GM18868 (cell line): Measurements from ENCODE around the gene WARS2.
A peak's percentile ranks its signal among the peaks of the same experiment; 100 is the strongest.
"Not testable (repeated sequence)": the region's sequence is repeated elsewhere in the genome, so short reads cannot be mapped to it uniquely, and the experiment has no call there.

Experiments
- ATAC-seq: cut with Tn5 transposase; IDR thresholded peaks from one replicate; pipeline ENCODE4 v1.9.1; 2021; ENCODE audit warnings: mild to moderate bottlenecking, moderate library complexity; ENCODE audit not compliant: unreplicated experiment

Gene WARS2

GRCh38 chr1:119140177-119141019, at the start of gene WARS2:
WARS2 (minus strand) TSS chr1:119140653; CDS start chr1:119140644, 9 bp downstream.
- peak; percentile 95 for ATAC-seq

GRCh38 chr1:119188926-119189325, 48.5 kb upstream of the WARS2 start:
- no peak for ATAC-seq

- ATAC-seq: no peak
These were observed 47.0 kb upstream of the WARS2 start for GRCh38 chr1:119187416-119187815.

GRCh38 chr1:119186471-119186870, 46.0 kb upstream of the WARS2 start:
- no peak for ATAC-seq

- ATAC-seq: no peak
These were observed 44.5 kb upstream of the WARS2 start for GRCh38 chr1:119184972-119185371.

- ATAC-seq: no peak
These were observed 40.8 kb upstream of the WARS2 start for GRCh38 chr1:119181218-119181617.

GRCh38 chr1:119179051-119179450, 38.6 kb upstream of the WARS2 start:
- ATAC-seq: no peak

GRCh38 chr1:119172927-119173326, 32.5 kb upstream of the WARS2 start:
- not testable (repeated sequence) for ATAC-seq

GRCh38 chr1:119171381-119172010, 31.0 kb upstream of the WARS2 start:
- ATAC-seq: not testable (repeated sequence)

GRCh38 chr1:119163396-119163795, 22.9 kb upstream of the WARS2 start:
- ATAC-seq: no peak

- ATAC-seq: no peak
These were observed 20.4 kb upstream of the WARS2 start for GRCh38 chr1:119160866-119161265.

- no peak for ATAC-seq
These were observed 20.0 kb upstream of the WARS2 start for GRCh38 chr1:119160409-119160808.

GRCh38 chr1:119159966-119160365, 19.5 kb upstream of the WARS2 start:
- ATAC-seq: no peak

- ATAC-seq: no peak
These were observed 18.7 kb upstream of the WARS2 start for GRCh38 chr1:119159111-119159510.

GRCh38 chr1:119156761-119157160, 16.3 kb upstream of the WARS2 start:
- not testable (repeated sequence) for ATAC-seq

- ATAC-seq: not testable (repeated sequence)
These were observed 14.6 kb upstream of the WARS2 start for GRCh38 chr1:119155069-119155468.

GRCh38 chr1:119150150-119150549, 9.7 kb upstream of the WARS2 start:
- no peak for ATAC-seq

GRCh38 chr1:119147661-119148090, 7.2 kb upstream of the WARS2 start:
- no peak for ATAC-seq

GRCh38 chr1:119146466-119146865, 6.0 kb upstream of the WARS2 start:
- no peak for ATAC-seq

GRCh38 chr1:119144813-119145212, 4.4 kb upstream of the WARS2 start:
- no peak for ATAC-seq

GRCh38 chr1:119143706-119144105, 3.3 kb upstream of the WARS2 start:
- no peak for ATAC-seq

GRCh38 chr1:119141660-119142059, 1.2 kb upstream of the WARS2 start:
- no peak for ATAC-seq
